GM23338 (cell line): ENCODE measurements around the gene COL4A1. TPM values are rescaled to one million over a fixed set of nuclear protein-coding genes. Genes with fewer than 3 reads are reported as not detected.

Experiments used
- ATAC-seq: fragments of 200-7000 bp; cut with Tn5 transposase; 3 replicates; pipeline ENCODE4 v1.9.1; 2020
- DNase-seq: peaks from one replicate; pipeline ENCODE4 v3.0.0-alpha.2; 2015; ENCODE audit warnings: low spot score
- H2AFZ ChIP-seq: fragments of 200-600 bp; sonication (generic); 2 replicates; pipeline ENCODE4 v1.8.0; 2016; ENCODE audit warnings: antibody characterized with exemption, mild to moderate bottlenecking, moderate library complexity
- H3F3A ChIP-seq: fragments of 200-600 bp; sonication (generic); replicated peaks from 2 replicates; pipeline ENCODE4 v1.8.0; 2017; ENCODE audit warnings: antibody characterized with exemption, mixed run types, low read depth
- H3K27ac ChIP-seq: fragments of 200-600 bp; sonication (generic); 2 replicates; pipeline ENCODE4 v1.6.1; 2016; ENCODE audit warnings: low read depth
- H3K27me3 ChIP-seq: fragments of 200-600 bp; sonication (generic); 2 replicates; pipeline ENCODE4 v1.8.0; 2016; ENCODE audit warnings: mild to moderate bottlenecking, mixed run types, moderate library complexity; ENCODE audit not compliant: insufficient read depth
- H3K36me3 ChIP-seq: fragments of 200-600 bp; sonication (generic); 2 replicates; pipeline ENCODE4 v1.8.0; 2016; ENCODE audit warnings: mild to moderate bottlenecking; ENCODE audit not compliant: insufficient read depth
- H3K4me1 ChIP-seq: fragments of 200-600 bp; sonication (generic); 2 replicates; pipeline ENCODE4 v1.8.0; 2016; ENCODE audit warnings: mild to moderate bottlenecking, moderate library complexity; ENCODE audit not compliant: insufficient read depth
- H3K4me2 ChIP-seq: fragments of 200-600 bp; sonication (generic); 2 replicates; pipeline ENCODE4 v1.7.1; 2017; ENCODE audit warnings: mixed run types
- H3K4me3 ChIP-seq: fragments of 200-600 bp; sonication (generic); 2 replicates; pipeline ENCODE4 v1.6.1; 2016; ENCODE audit warnings: mixed run types
- H3K79me2 ChIP-seq: fragments of 200-600 bp; sonication (generic); replicated peaks from 2 replicates; pipeline ENCODE4 v1.8.0; 2017; ENCODE audit warnings: mild to moderate bottlenecking; ENCODE audit not compliant: insufficient read depth
- H3K9me2 ChIP-seq: fragments of 200-600 bp; sonication (generic); 2 replicates; pipeline ENCODE4 v1.8.0; 2017; ENCODE audit not compliant: insufficient read depth
- H4K20me1 ChIP-seq: fragments of 200-600 bp; sonication (generic); replicated peaks from 2 replicates; pipeline ENCODE4 v1.8.0; 2017; ENCODE audit warnings: mild to moderate bottlenecking; ENCODE audit not compliant: insufficient read depth
- H3K27ac Mint-ChIP-seq: 2 replicates; pipeline ENCODE4 v1.8.0; 2020; ENCODE audit warnings: inconsistent platforms, mild to moderate bottlenecking, moderate library complexity, mixed read lengths
- H3K27me3 Mint-ChIP-seq: 3 replicates; pipeline ENCODE4 v1.8.0; 2022; ENCODE audit warnings: low read depth, mild to moderate bottlenecking, moderate library complexity, mixed read lengths, inconsistent platforms; ENCODE audit not compliant: insufficient read depth, poor library complexity
- H3K36me3 Mint-ChIP-seq: 3 replicates; pipeline ENCODE4 v1.8.0; 2021; ENCODE audit warnings: low read depth, mild to moderate bottlenecking, inconsistent platforms, moderate library complexity, mixed read lengths
- H3K4me1 Mint-ChIP-seq: 3 replicates; pipeline ENCODE4 v1.8.0; 2020; ENCODE audit warnings: mild to moderate bottlenecking, inconsistent platforms, mixed read lengths
- H3K4me3 Mint-ChIP-seq: 3 replicates; pipeline ENCODE4 v1.8.0; 2021; ENCODE audit warnings: moderate library complexity, mild to moderate bottlenecking, inconsistent platforms, mixed read lengths
- H3K9me3 Mint-ChIP-seq: 3 replicates; pipeline ENCODE4 v1.8.0; 2020; ENCODE audit warnings: moderate library complexity, mild to moderate bottlenecking, inconsistent platforms, mixed read lengths
- CREB1 ChIP-seq: fragments of 250-450 bp; sonication (Bioruptor Pico); IDR thresholded peaks from 2 replicates; pipeline ENCODE4 v1.5.0; 2020; ENCODE audit warnings: low read depth, mild to moderate bottlenecking, moderate library complexity
- EZH2 ChIP-seq: fragments of 200-600 bp; sonication (generic); IDR thresholded peaks from one replicate; pipeline ENCODE4 v1.8.0; 2017; ENCODE audit warnings: antibody characterized with exemption, mild to moderate bottlenecking, low read depth; ENCODE audit not compliant: unreplicated experiment
- EZH2phosphoT487 ChIP-seq: fragments of 200-600 bp; sonication (generic); IDR thresholded peaks from one replicate; pipeline ENCODE4 v1.8.1; 2018; ENCODE audit warnings: antibody characterized with exemption; ENCODE audit not compliant: unreplicated experiment
- JUNB ChIP-seq: IDR thresholded peaks from one replicate; pipeline ENCODE4 v1.6.1; 2016; ENCODE audit warnings: antibody characterized with exemption; ENCODE audit not compliant: unreplicated experiment
- NANOG ChIP-seq: IDR thresholded peaks from 2 replicates; pipeline ENCODE4 v1.6.1; 2016; ENCODE audit warnings: antibody characterized with exemption, borderline replicate concordance
- POLR2AphosphoS5 ChIP-seq: IDR thresholded peaks from 2 replicates; pipeline ENCODE4 v1.6.1; 2016; ENCODE audit warnings: antibody characterized with exemption, low read depth
- STAT1 ChIP-seq: IDR thresholded peaks from one replicate; pipeline ENCODE4 v1.6.1; 2016; ENCODE audit warnings: antibody characterized with exemption; ENCODE audit not compliant: unreplicated experiment
- ZNF114 ChIP-seq: fragments of 250-450 bp; sonication (Bioruptor Pico); IDR thresholded peaks from 2 replicates; pipeline ENCODE4 v1.5.0; 2020; ENCODE audit warnings: mild to moderate bottlenecking, moderate library complexity
- ZNF331 ChIP-seq: fragments of 250-450 bp; sonication (Bioruptor Pico); IDR thresholded peaks from 2 replicates; pipeline ENCODE4 v1.5.0; 2020; ENCODE audit warnings: low read depth, mild to moderate bottlenecking, moderate library complexity
- polyA plus RNA-seq: library from polyadenylated mRNA; unstranded; fragments of >200 nt; fragmentation: Nextera tagmentation; extraction: Ambion mirVana; gene quantifications from 2 replicates; pipeline ENCODE4 v1.2.1, GENCODE V29; 2016
- total RNA-seq: library from RNA; depleted of rRNA; stranded (reverse); fragments of >200 nt; shearing (Covaris generic); gene quantifications from 2 replicates; pipeline ENCODE4 v1.2.3, GENCODE V29; 2014
- TF ChIP-seq, protein P1 (sequence below): IDR thresholded peaks from 2 replicates; pipeline ENCODE4 v1.6.1; 2016; ENCODE audit warnings: antibody characterized with exemption
- TF ChIP-seq, protein P2 (sequence below), 2 experiments: fragments of 200-600 bp in 1 of 2; sonication (generic) in 1 of 2; conservative IDR thresholded peaks; 2 replicates each; pipeline versions ENCODE4 v1.5.1 to v1.6.1; 2016 to 2017; ENCODE audit warnings: antibody characterized with exemption in 2 of 2, low read depth in 2 of 2, mild to moderate bottlenecking in 2 of 2, moderate library complexity in 1 of 2

The COL4A1 gene
- total and polyA plus RNA-seq, 2 experiments from 2014 or later = 39.1 to 110 TPM

DNA sequence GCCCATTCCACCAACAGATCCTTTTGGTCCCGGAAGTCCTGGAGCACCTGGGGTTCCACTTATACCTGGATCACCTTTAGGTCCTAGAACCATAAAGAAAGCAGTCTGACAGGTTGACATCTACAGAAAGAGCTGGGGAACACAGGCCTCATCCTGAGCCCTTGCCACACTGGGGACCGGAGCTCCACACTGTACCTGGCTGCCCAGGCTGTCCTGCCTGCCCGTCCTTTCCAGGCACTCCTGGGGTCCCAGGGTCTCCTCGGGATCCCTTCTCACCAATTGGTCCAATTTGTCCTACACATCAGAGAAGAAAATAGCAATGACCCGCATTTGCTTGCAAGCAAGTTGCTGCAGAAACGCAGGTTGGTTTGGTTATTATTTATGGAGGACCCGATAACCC, 130.5 kb downstream of the COL4A1 start (continued):
- no peak for TF ChIP-seq ZNF331 (CRISPR knock-in tag)

DNA sequence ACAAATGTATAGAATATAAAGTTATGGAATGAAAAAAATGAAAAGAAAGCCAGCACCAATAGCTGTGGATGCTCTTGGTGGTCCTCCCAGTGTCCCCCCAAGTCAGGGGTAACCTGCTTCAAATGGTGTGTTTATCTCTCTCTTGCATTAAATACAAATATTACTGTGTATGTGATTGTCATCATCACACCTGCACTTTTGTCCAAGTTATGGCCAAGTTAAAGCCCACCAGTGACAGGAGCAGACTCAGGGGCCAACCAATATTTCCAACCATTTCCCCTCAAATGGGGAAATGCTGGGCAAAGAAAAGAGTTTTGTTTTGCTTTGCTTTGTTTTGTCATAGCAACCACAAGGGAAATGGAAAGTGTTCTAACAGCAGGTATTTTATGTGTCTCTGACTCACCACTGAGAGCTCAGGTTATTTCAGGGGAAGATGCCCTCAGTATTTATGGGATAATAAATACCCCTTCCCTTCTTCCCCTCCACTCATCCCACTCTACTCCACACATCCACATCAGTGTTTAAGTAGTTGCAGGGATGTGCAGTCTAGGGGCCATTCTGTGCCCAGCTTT, 133.6 kb downstream of the COL4A1 start:
- Histone ChIP-seq H3K79me2 (no peaks in the 10 kb centered on the region), H3K4me2 (no peak overlapping the region), H3K27ac (no peak overlapping the region), H3K9me2 (no peaks in the 10 kb centered on the region), H4K20me1 (no peaks in the 10 kb centered on the region), H3K4me1 (no peaks in the 10 kb centered on the region), H3K36me3 (peaks cover 23% of the 10 kb centered on the region), H3K4me3 (no peak overlapping the region), H3K27me3 (no peaks in the 10 kb centered on the region), H2AFZ (no peak overlapping the region), H3F3A (no peaks in the 10 kb centered on the region)
- no peaks in the 10 kb centered on the region for H3K27me3 Mint-ChIP-seq
- H3K27ac Mint-ChIP-seq = no peak overlapping the region
- no peak for ATAC-seq
- TF ChIP-seq ZNF331 (CRISPR knock-in tag) (no peak), CREB1 (CRISPR knock-in tag) (no peak), STAT1 (no peak), JUNB (no peak), ZNF114 (CRISPR knock-in tag) (no peak), NANOG (no peak), EZH2 (no peak)
- no peaks in the 10 kb centered on the region; the same call in 2 of the 3 replicates for H3K4me1 Mint-ChIP-seq
- no peak for DNase-seq
- no peak overlapping the region for H3K4me3 Mint-ChIP-seq
- H3K36me3 Mint-ChIP-seq = peaks cover 43% of the 10 kb centered on the region
- H3K9me3 Mint-ChIP-seq = no peaks in the 10 kb centered on the region; the same call in 2 of the 3 replicates

DNA sequence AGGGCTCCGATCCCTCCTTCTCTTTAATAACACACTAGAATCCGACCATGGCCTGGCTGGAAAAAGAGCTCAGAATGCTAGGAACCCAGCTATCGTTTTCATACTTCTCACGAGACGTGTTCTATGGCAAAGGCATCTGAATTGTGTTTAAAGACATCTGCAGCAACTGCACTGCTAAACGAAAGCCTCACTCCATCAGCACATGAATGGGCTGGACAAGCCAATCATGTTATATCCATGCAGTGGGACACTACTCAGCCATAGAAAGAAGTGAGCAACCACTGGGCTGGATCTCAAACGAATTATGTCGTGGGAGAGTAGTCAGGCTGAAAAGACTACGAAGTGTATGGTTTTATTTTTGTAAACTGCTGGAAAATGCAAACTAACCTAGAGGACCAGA, 136.1 kb downstream of the COL4A1 start:
- H3K4me3 ChIP-seq = no peak overlapping the region
- H3K4me2 ChIP-seq = no peak overlapping the region
- no peaks in the 10 kb centered on the region for H4K20me1 ChIP-seq
- Mint-ChIP-seq H3K27me3 (no peaks in the 10 kb centered on the region), H3K36me3 (peaks cover 38% of the 10 kb centered on the region), H3K4me3 (no peak overlapping the region), H3K27ac (no peak overlapping the region), H3K4me1 (no peaks in the 10 kb centered on the region; the same call in 2 of the 3 replicates), H3K9me3 (no peaks in the 10 kb centered on the region; the same call in 2 of the 3 replicates)
- no peaks in the 10 kb centered on the region for H3K27me3 ChIP-seq
- no peaks in the 10 kb centered on the region for H3K79me2 ChIP-seq
- H3K27ac ChIP-seq = no peak overlapping the region
- no peak overlapping the region for H2AFZ ChIP-seq
- H3F3A ChIP-seq = no peaks in the 10 kb centered on the region
- no peak for DNase-seq
- H3K36me3 ChIP-seq = peaks cover 27% of the 10 kb centered on the region
- ATAC-seq = no peak
- no peaks in the 10 kb centered on the region for H3K9me2 ChIP-seq
- no peaks in the 10 kb centered on the region for H3K4me1 ChIP-seq
- TF ChIP-seq POLR2AphosphoS5 (no peak), NANOG (no peak), ZNF331 (CRISPR knock-in tag) (no peak), CREB1 (CRISPR knock-in tag) (no peak), STAT1 (no peak), EZH2phosphoT487 (no peak)
- TF ChIP-seq, protein P1, sequence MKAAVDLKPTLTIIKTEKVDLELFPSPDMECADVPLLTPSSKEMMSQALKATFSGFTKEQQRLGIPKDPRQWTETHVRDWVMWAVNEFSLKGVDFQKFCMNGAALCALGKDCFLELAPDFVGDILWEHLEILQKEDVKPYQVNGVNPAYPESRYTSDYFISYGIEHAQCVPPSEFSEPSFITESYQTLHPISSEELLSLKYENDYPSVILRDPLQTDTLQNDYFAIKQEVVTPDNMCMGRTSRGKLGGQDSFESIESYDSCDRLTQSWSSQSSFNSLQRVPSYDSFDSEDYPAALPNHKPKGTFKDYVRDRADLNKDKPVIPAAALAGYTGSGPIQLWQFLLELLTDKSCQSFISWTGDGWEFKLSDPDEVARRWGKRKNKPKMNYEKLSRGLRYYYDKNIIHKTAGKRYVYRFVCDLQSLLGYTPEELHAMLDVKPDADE = no peak
- TF ChIP-seq, protein P2, sequence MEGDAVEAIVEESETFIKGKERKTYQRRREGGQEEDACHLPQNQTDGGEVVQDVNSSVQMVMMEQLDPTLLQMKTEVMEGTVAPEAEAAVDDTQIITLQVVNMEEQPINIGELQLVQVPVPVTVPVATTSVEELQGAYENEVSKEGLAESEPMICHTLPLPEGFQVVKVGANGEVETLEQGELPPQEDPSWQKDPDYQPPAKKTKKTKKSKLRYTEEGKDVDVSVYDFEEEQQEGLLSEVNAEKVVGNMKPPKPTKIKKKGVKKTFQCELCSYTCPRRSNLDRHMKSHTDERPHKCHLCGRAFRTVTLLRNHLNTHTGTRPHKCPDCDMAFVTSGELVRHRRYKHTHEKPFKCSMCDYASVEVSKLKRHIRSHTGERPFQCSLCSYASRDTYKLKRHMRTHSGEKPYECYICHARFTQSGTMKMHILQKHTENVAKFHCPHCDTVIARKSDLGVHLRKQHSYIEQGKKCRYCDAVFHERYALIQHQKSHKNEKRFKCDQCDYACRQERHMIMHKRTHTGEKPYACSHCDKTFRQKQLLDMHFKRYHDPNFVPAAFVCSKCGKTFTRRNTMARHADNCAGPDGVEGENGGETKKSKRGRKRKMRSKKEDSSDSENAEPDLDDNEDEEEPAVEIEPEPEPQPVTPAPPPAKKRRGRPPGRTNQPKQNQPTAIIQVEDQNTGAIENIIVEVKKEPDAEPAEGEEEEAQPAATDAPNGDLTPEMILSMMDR (conservative IDR thresholded peaks at IDR 0.05; ENCODE audit: low read depth in 2 of 2) = no peak
